BLaER1 treated with 17β-estradiol and CSF1 and Interleukin-3, amounts not matched to agents 10 nM and 100 nM (cell line): ENCODE measurements around the gene ADAM10.
A peak's percentile ranks its signal among the peaks of the same experiment; 100 is the strongest.

Source experiments
- H3K27ac ChIP-seq, 11 experiments: shearing (Covaris generic); formaldehyde crosslinking; 2 replicates each; pipeline ENCODE4 v1.8.1; 2022
- H3K27me3 ChIP-seq, 11 experiments: shearing (Covaris generic); formaldehyde crosslinking; 2 replicates each; pipeline ENCODE4 v1.8.1; 2022
- H3K36me3 ChIP-seq, 11 experiments: shearing (Covaris generic); formaldehyde crosslinking; 2 replicates each; pipeline ENCODE4 v1.8.1; 2022
- H3K4me1 ChIP-seq, 10 experiments: shearing (Covaris generic); formaldehyde crosslinking; 2 replicates each; pipeline ENCODE4 v1.8.1; 2022
- H3K4me2 ChIP-seq, 11 experiments: shearing (Covaris generic); formaldehyde crosslinking; 2 replicates each; pipeline ENCODE4 v1.8.1; 2022
- H3K4me3 ChIP-seq, 10 experiments: shearing (Covaris generic); formaldehyde crosslinking; 2 replicates each; pipeline ENCODE4 v1.8.1; 2022
- H3K9ac ChIP-seq, 11 experiments: shearing (Covaris generic); formaldehyde crosslinking; 2 replicates each; pipeline ENCODE4 v1.8.1; 2022
- H3K9me3 ChIP-seq, 11 experiments: shearing (Covaris generic); formaldehyde crosslinking; replicated peaks in 1 of 11; 2 replicates each; pipeline ENCODE4 v1.8.1; 2022
- H4K20me1 ChIP-seq, 11 experiments: shearing (Covaris generic); formaldehyde crosslinking; 2 replicates each; pipeline ENCODE4 v1.8.1; 2022
- Cebpa-rat ChIP-seq, 11 experiments: shearing (Covaris generic); IDR thresholded peaks; 2 replicates each; pipeline ENCODE4 v1.8.1; 2022

The ADAM10 gene

DNA sequence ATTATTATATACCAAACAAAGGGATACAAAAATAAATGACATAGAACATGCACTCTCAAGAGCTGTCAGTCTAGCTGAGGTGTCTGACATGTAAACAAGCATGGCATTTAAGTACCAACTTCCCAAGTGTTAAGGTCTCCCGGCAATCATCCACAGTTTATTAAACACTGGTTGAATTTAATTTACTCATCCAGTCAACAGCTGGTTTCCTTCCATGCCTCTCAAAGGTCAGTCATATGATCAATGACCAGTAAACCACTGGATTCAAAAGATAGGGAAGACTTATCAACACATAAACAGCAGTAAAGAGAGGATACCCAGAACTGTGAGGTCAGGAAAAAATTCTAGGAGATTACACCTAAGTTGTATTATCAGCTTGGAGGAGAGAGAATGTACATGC is 80.4 kb downstream of the ADAM10 start:
- no peak overlapping the region for H3K4me3 ChIP-seq
- no peak overlapping the region for H3K9ac ChIP-seq
- peaks cover 0 to 97% (median 5%) of the 10 kb centered on the region in 11 experiments; a peak in 9 of 22 replicates for H4K20me1 ChIP-seq
- TF ChIP-seq Cebpa-rat (IDR thresholded peaks at IDR 0.05): no peak
- H3K27ac ChIP-seq: no peak overlapping the region
- H3K4me2 ChIP-seq: no peak overlapping the region; a peak in 1 of 22 replicates
- 0 out of 22 replicates have a peak, but pooled peaks cover 0 to 3% (median 0%) of the 10 kb centered on the region in 11 experiments for H3K9me3 ChIP-seq
- H3K36me3 ChIP-seq: peaks cover 55 to 98% (median 90%) of the 10 kb centered on the region in 11 experiments
- H3K27me3 ChIP-seq: no peaks in the 10 kb centered on the region
- H3K4me1 ChIP-seq: peaks cover 0 to 65% (median 0%) of the 10 kb centered on the region in 10 experiments; a peak in 7 of 20 replicates

GRCh38 chr15:58666957-58667356 is 82.5 kb downstream of the ADAM10 start:
- peak overlapping the region in 2 of 11 experiments; percentile 54 to 78; a peak in 5 of 22 replicates for H3K4me2 ChIP-seq
- peaks cover 60 to 100% (median 92%) of the 10 kb centered on the region in 11 experiments for H3K36me3 ChIP-seq
- H3K4me3 ChIP-seq: no peak overlapping the region
- no peak for TF ChIP-seq Cebpa-rat (IDR thresholded peaks at IDR 0.05)
- H3K4me1 ChIP-seq: peaks cover 0 to 47% (median 0%) of the 10 kb centered on the region in 10 experiments; a peak in 7 of 20 replicates
- H3K27me3 ChIP-seq: no peaks in the 10 kb centered on the region
- H4K20me1 ChIP-seq: peaks cover 0 to 94% (median 0%) of the 10 kb centered on the region in 11 experiments; a peak in 8 of 22 replicates
- H3K27ac ChIP-seq: peak overlapping the region in 1 of 11 experiments; percentile 8; a peak in 1 of 22 replicates
- H3K9ac ChIP-seq: 0 out of 22 replicates have a peak overlapping the region, but pooled peaks of 1 of the 11 experiments have one; percentile 34
- H3K9me3 ChIP-seq: peaks cover 0 to 12% (median 8%) of the 10 kb centered on the region in 11 experiments; a peak in 12 of 22 replicates

GRCh38 chr15:58665672-58666071 is 83.8 kb downstream of the ADAM10 start:
- Histone ChIP-seq H3K4me3 (no peak overlapping the region), H3K27me3 (no peaks in the 10 kb centered on the region), H3K9ac (no peak overlapping the region), H3K9me3 (peaks cover 0 to 21% (median 15%) of the 10 kb centered on the region in 11 experiments; a peak in 17 of 22 replicates), H4K20me1 (peaks cover 0 to 92% (median 0%) of the 10 kb centered on the region in 11 experiments; a peak in 7 of 22 replicates), H3K27ac (no peak overlapping the region), H3K36me3 (peaks cover 64 to 100% (median 93%) of the 10 kb centered on the region in 11 experiments), H3K4me1 (peaks cover 0 to 40% (median 0%) of the 10 kb centered on the region in 10 experiments; a peak in 7 of 20 replicates), H3K4me2 (no peak overlapping the region)
- TF ChIP-seq Cebpa-rat (IDR thresholded peaks at IDR 0.05): no peak

DNA sequence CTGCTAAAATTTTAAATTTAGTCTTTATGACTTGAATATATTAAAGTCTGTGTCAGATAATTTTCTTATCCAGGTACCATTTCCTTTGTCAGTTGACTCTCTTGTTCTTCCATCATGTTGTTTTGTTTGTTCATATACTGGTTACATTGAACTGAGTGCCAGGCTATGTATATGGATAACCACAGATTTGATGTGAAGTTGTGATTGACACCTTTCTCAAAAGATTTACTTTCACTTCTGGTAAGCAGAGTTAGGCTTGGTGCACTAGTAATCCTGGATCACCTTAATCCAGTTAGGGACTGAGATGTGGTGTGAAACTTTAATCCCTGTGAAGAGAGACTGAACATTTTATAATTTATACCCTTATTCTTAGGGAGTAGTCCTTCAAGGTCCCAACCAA is 99.4 kb downstream of the ADAM10 start:
- H4K20me1 ChIP-seq: peaks cover 0 to 18% (median 0%) of the 10 kb centered on the region in 11 experiments; a peak in 3 of 22 replicates
- H3K4me2 ChIP-seq: no peak overlapping the region
- no peak for TF ChIP-seq Cebpa-rat (IDR thresholded peaks at IDR 0.05)

GRCh38 chr15:58649175-58649574 is 100.3 kb downstream of the ADAM10 start:
- Histone ChIP-seq H4K20me1 (peaks cover 0 to 15% (median 0%) of the 10 kb centered on the region in 11 experiments; a peak in 3 of 22 replicates), H3K27ac (no peak overlapping the region), H3K27me3 (no peaks in the 10 kb centered on the region), H3K9ac (no peak overlapping the region), H3K4me3 (no peak overlapping the region), H3K36me3 (peaks cover 64 to 97% (median 89%) of the 10 kb centered on the region in 11 experiments), H3K4me2 (no peak overlapping the region), H3K9me3 (peaks cover 0 to 18% (median 10%) of the 10 kb centered on the region in 11 experiments; a peak in 12 of 22 replicates), H3K4me1 (peaks cover 0 to 24% (median 0%) of the 10 kb centered on the region in 10 experiments; a peak in 6 of 20 replicates)
- no peak for TF ChIP-seq Cebpa-rat (IDR thresholded peaks at IDR 0.05)

More for the DNA sequence above, 99.4 kb downstream of the ADAM10 start:
- Histone ChIP-seq H3K4me1 (peaks cover 0 to 27% (median 0%) of the 10 kb centered on the region in 10 experiments; a peak in 6 of 20 replicates), H3K27me3 (no peaks in the 10 kb centered on the region), H3K27ac (no peak overlapping the region), H3K36me3 (peaks cover 64 to 97% (median 89%) of the 10 kb centered on the region in 11 experiments), H3K9me3 (peaks cover 0 to 27% (median 17%) of the 10 kb centered on the region in 11 experiments; a peak in 13 of 22 replicates), H3K4me3 (no peak overlapping the region), H3K9ac (no peak overlapping the region)

DNA sequence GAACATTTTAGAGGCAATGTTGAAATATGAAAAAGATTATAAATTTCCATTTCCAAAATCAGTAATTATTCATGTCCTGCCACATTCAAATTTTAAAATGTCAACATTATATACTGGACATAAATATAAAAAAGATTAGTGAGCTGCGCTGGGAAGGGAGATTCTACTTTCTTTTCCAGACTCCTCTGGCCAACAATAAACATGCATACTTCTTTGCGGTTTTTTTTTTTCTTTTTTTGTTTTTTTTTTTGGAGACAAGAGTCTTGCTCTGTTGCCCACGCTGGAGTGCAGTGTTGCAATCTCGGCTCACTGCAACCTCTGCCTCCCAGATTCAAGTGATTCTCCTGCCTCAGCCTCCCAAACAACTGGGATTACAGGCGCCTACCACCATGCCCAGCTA is 105.5 kb downstream of the ADAM10 start:
- Histone ChIP-seq H3K4me1 (no peaks in the 10 kb centered on the region), H3K9me3 (no peaks in the 10 kb centered on the region), H4K20me1 (peaks cover 0 to 37% (median 0%) of the 10 kb centered on the region in 11 experiments; a peak in 3 of 22 replicates), H3K36me3 (peaks cover 82 to 100% (median 95%) of the 10 kb centered on the region in 11 experiments), H3K27ac (no peak overlapping the region), H3K4me2 (no peak overlapping the region), H3K27me3 (no peaks in the 10 kb centered on the region), H3K4me3 (no peak overlapping the region), H3K9ac (no peak overlapping the region)
- no peak for TF ChIP-seq Cebpa-rat (IDR thresholded peaks at IDR 0.05)

DNA sequence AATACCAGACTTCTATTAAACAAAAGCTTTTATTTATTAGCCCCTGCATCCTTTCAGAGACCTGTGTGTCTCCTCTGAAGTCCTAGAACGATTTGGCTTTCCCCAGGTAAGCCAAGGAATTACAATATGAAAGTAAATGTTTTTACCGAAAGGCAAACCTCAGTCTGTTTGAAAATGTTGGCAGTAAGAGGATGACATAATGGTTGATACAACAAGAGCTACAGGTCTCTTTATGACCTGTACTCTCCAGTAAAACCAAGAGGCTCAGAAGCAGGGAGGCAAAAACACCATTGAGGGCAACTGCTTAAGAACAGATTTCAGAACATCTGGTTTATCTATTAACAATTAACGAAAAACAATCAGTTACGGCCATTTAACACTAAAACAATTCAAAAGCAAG is 107.8 kb downstream of the ADAM10 start:
- no peak overlapping the region; a peak in 1 of 22 replicates for H3K27ac ChIP-seq
- peaks cover 91 to 100% (median 97%) of the 10 kb centered on the region in 11 experiments for H3K36me3 ChIP-seq
- H3K4me1 ChIP-seq: peaks cover 0 to 7% (median 0%) of the 10 kb centered on the region in 10 experiments; a peak in 2 of 20 replicates
- no peaks in the 10 kb centered on the region for H3K27me3 ChIP-seq
- peaks cover 0 to 47% (median 0%) of the 10 kb centered on the region in 11 experiments; a peak in 5 of 22 replicates for H4K20me1 ChIP-seq
- H3K4me3 ChIP-seq: no peak overlapping the region
- no peaks in the 10 kb centered on the region for H3K9me3 ChIP-seq
- H3K9ac ChIP-seq: no peak overlapping the region
- TF ChIP-seq Cebpa-rat (IDR thresholded peaks at IDR 0.05): no peak
- no peak overlapping the region for H3K4me2 ChIP-seq

- Histone ChIP-seq H3K9ac (no peak overlapping the region), H3K27me3 (no peaks in the 10 kb centered on the region), H3K27ac (no peak overlapping the region), H3K36me3 (peaks cover 88 to 100% (median 96%) of the 10 kb centered on the region in 11 experiments), H3K4me3 (no peak overlapping the region), H4K20me1 (peaks cover 0 to 62% (median 0%) of the 10 kb centered on the region in 11 experiments; a peak in 5 of 22 replicates), H3K4me2 (no peak overlapping the region), H3K4me1 (peaks cover 0 to 13% (median 2%) of the 10 kb centered on the region in 10 experiments; a peak in 5 of 20 replicates), H3K9me3 (no peaks in the 10 kb centered on the region)
- TF ChIP-seq Cebpa-rat (IDR thresholded peaks at IDR 0.05): no peak
Observed at GRCh38 chr15:58639992-58640391, 109.5 kb downstream of the ADAM10 start.

DNA sequence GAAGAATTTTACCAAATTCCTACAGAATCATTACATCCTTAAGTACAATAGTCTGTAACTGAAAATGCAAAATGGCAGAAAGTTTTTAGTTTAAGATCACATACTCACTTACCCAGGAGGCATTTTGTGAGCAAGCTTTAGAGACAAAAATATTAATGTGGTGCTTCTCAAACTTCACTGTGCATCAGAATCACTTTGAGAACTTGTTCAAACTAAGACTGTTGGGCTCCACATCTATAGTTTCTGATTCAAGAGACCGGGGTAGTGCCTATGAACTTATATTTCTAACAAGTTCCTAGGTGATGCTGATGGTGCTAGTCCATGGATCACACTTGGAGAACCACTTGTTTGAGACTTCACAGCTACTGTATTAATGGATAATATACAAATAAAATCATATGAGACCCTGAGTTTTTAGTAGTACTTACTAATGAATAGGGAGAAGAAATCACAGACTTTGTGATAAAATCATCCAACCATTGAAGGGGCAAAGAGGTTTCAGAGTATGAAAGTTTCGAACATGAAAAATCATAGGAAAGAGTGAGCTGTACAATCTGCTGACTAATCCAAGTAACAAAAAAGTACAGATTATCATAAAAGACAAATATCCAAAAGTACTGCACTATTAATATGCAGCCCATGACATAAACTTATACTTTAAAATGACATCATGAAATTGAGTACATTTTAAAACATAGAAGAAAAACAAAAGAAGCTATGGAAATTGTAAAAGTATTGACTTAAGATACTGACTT is 110.3 kb downstream of the ADAM10 start:
- peaks cover 86 to 100% (median 96%) of the 10 kb centered on the region in 11 experiments for H3K36me3 ChIP-seq
- TF ChIP-seq Cebpa-rat (IDR thresholded peaks at IDR 0.05): no peak
- H3K4me1 ChIP-seq: peaks cover 0 to 13% (median 2%) of the 10 kb centered on the region in 10 experiments; a peak in 5 of 20 replicates
- no peaks in the 10 kb centered on the region for H3K27me3 ChIP-seq
- peaks cover 0 to 62% (median 0%) of the 10 kb centered on the region in 11 experiments; a peak in 5 of 22 replicates for H4K20me1 ChIP-seq
- H3K27ac ChIP-seq: no peak overlapping the region
- H3K9ac ChIP-seq: no peak overlapping the region
- H3K4me3 ChIP-seq: no peak overlapping the region
- no peaks in the 10 kb centered on the region for H3K9me3 ChIP-seq
- H3K4me2 ChIP-seq: no peak overlapping the region
